GM21723 (cell line): ENCODE data around the gene GAK.

Experiments used
- ATAC-seq: cut with Tn5 transposase; IDR thresholded peaks from one replicate; pipeline ENCODE4 v1.9.1; 2021; ENCODE audit warnings: mild to moderate bottlenecking, moderate library complexity; ENCODE audit not compliant: unreplicated experiment

GAK gene

GRCh38 chr4:833156-833555, 99.0 kb downstream of the GAK start:
- no peak for ATAC-seq

- ATAC-seq: no peak
Observed at GRCh38 chr4:832536-832935, 99.6 kb downstream of the GAK start.

DNA sequence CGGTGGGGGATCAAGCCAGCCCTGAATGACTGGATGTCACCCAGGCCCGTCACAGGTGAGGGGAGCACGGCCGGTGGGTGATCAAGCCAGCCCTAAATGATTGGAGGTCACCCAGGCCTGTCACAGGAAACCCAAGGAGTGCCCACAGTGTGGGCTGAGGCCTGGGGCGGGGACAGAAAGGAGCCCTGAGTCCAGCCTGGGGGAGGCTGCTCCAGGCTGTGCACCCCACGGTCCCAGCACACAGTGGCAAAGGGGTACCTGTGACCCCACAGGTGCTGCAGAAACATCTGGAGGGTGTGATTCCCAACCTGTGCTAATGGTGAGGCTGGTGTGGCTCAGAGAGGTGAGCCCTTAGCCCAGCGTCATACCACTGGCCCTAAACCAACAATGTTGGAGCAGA, 100.0 kb downstream of the GAK start:
- no peak for ATAC-seq

GRCh38 chr4:831483-831805, 100.7 kb downstream of the GAK start:
- ATAC-seq: no peak

GRCh38 chr4:830601-831482, 101.3 kb downstream of the GAK start:
- ATAC-seq: no peak

DNA sequence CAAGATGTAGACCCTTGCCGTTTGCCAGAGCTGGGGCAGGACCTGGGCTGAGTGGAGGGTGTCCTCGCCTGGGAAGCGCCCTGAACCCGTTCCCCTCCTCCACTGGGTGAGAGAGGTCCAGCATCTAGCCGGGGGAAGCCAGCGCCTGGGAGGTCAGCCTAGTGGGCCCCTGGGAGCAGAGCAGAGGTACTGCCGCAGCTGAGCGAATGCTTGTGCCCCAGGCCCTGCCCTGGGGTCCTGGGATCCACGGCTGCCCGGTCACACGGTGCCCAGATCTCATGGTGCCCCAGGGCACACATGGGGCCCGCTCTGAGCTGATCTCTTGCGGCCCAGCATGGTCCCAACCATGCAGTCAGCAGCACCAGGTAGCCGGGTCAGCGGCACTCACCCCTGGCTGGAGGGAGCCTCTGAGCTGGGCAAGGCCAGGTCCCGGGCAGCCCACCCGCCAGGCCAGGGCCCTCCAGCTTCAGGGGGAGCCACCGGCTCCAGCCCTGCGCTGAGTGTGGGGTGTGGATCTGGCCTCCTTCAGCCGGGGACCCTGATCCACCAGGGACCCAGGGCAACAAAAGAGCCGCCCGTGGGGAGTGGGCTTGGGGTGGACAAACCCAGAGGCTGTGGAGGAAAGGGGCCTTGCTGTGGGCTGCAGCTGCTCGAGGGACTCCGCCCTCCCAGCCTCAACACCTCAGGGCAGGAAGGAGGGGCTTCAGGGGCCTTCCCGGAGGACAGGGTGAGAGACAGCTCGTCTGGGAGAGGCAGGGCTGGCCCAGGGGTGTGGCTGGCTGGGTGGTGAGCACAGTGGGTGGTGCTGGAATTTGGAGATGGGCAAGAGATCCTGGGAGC, 102.1 kb downstream of the GAK start:
- ATAC-seq: no peak

DNA sequence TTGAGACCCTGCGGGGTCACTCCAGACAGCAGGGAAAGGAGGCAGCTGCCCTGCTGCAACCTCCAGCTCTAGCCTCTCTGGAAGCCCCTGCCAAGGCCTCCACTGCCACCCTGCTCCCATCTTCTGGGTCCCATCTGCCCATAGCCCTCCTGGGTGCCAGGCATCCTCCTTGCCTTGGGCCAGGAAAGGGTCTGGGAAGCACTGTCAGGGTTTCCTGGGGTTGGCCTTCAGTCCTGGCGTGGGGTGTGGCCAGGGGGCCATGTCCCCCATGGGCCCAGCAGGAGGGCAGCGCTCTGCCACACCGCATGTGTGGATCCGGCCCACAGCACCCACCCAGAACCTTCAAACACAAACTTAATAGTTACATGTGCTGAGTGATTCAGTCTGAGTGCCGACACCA, 102.8 kb downstream of the GAK start:
- no peak for ATAC-seq

DNA sequence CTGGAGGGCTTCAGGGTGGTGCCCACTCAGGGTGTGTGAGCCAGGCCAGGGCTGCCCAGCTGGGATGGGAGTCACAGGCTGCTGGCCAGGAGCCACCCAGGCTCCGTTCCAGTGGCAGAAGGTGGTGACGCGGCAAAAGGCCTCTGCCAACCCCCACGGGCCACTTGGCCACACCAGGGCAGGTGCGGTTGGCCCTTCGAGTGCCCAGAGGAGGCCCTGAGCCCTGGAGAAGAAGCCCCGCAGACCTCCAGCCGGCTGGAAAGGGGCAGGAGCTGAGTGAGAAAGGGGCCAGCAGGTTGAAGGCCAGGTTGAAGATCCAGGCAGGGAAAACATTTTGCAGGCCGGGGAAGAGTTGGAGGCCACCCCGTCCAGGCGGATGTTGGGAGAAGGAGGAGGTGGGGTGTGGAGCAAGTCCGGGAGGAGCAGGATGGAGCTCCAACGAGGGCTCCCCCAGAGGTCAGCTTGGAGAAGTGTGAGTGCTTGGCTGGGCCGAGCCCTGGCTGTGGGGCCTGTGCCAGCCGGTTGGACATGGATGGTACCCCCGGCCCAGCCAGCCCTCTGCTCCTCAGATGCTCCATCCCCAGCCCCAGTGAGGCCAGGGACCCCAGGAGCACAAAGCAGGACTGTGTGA, 103.4 kb downstream of the GAK start:
- ATAC-seq: no peak

GRCh38 chr4:827209-828081, 104.7 kb downstream of the GAK start:
- ATAC-seq: no peak

DNA sequence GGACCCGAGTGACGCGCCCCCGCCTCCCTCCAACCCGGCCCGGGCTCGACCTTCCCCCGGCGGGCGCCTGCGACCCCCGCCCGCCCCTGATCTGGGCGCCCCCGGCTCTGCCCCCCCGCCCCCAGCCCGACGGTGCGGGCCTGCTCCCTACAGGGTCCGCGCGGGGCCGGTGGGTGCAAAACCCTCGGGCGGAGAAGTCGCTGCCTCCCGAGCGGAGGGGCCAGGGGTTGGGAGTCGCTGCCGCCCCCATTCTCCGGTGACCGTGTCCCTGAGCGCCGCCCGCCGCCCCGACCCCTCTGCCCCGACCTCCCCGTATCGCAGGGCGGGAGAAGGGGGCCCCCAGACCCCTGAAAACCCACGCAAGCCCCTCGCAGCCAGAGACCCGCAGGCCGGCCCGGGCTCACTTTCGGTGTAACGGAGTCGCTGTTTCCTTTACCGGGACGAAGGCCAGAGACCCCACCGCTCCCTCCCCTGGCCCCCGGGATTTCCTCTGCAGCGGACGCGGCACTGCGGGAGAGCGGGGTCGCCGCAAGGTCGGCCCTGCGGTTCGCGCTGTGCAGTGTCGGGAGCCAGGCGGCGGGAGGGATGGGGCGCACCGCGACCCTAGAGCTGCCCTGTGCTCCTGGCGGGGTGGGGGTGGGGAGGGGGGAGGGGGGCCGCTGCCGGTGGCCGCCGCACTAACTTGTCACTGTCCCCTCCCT, 105.5 kb downstream of the GAK start:
- ATAC-seq: no peak

- ATAC-seq: no peak
Observed at GRCh38 chr4:825971-826330, 106.2 kb downstream of the GAK start, which contains the start of gene CPLX1. Gene CPLX1 (minus strand): TSS chr4:826129. CDS start chr4:824522, 1,607 bp downstream.

GRCh38 chr4:825063-825970, 106.8 kb downstream of the GAK start:
- no peak for ATAC-seq

- ATAC-seq: no peak
Observed at GRCh38 chr4:824461-825062, 107.6 kb downstream of the GAK start.

DNA sequence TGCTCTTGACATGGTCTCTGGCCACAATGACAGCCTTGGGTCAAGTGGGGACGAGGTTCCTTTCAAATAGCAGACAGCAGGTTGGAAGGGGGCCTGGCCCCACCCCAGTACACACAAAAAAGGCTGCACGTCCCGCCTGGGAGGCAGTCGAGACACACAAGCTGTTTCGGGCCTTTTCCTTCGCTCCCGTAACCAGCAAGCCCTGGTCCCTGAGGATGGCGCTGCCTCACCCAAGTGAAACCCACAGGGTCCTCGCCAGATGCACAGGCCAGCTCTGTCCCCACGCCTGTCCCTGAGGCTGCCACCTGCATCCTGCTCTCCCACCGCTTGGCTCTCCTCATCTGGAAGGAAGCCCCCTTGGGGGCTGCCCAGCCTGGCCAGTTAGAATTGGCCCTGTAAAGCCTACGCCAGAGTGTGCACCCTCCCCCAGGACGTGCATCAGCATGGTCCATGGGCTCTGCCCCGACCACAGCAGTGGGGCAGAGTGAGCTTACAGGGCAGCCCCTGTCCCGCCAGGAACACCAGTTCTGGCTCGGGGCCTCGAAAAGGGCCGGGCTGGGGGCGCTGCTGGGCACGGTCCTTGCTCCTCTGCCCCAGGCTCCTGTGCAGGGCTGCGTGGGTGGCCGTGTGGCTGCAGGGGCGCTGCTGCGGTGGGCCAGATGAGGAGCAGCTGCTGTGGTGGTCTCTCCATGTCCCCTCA, 108.2 kb downstream of the GAK start:
- ATAC-seq: no peak

DNA sequence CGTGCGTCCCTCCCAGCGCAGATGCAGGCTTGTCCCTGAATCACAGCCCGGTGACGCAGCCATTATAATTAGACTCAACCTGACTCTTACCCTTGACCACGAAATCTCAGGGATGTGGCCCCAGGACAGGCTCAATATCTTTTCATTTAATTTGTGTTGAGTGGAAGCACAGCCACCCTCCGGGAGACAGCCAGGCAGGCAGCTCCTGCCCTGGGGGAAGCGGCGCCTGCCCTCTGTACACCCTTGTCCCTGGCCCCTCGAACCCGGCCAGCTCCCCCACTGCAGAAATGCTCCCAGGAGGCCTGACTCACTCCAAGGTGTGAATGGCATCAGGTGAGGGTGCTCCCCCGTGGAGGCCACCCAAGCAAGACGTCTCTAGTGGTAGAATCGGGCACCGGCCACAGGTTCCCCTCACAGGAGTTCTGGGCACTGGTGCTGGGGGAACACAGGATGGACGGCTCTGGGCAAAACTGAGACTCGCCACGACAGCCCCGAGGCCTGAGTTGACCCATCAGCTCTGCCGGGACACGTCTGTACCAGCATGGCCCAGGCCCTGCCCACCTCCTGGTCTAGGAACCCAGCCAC, 108.8 kb downstream of the GAK start:
- no peak for ATAC-seq

DNA sequence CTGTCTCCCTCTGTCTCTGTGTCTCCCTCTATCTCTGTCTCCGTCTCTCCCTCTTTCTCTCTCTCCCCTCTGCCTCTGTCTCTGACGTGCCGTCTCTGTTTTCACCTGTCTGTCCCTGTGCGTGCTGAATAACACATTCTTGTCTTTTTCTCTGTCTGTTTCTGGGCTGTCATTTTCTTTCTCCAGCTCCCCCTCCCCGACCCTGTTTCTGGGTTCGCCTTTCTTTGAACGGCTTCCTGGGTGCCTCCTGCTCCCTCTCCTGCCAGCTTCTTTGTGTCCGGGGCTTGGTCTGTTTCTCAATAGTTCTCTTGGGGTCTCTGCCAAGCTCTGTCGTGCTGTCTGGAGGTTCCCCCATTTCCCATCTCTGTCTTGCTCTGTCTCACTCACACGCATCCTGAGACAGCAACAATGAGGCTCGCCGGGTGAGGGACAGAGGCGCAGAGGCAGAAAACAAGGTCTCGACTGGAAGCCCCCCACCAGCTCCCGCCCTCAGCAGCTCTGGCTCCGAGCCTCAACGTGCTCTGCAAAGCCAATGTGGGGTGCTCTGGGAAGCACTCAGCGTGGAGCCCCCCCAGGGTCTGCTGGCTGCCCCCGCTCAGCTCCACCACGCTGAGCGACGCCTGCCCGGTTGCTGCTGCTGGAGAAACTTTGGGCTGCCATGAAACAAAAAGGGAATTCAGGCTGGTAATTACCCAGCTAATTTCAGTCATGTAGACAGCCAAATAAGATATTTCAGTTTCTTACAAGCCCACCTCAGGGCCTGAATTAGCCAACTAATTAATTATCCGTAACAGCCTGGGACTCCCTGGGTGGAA, 109.5 kb downstream of the GAK start:
- no peak for ATAC-seq

- no peak for ATAC-seq
Observed at GRCh38 chr4:821631-822030, 110.5 kb downstream of the GAK start.
